ENCODE results near the gene DGKH. TPM values are rescaled to one million over a fixed set of nuclear protein-coding genes. Genes with fewer than 3 reads are reported as not detected.

DGKH gene
- total RNA-seq, 1 experiment from 2014 or later, result 22.8 TPM

GRCh38 chr13:42064259-42064658 is 15.8 kb downstream of the DGKH start:
- in situ Hi-C loops (cut with HindIII; ENCODE audit: low pct_unique_long_range_greater_than_20kb, low sequenced_read_pairs) (no loop called here), intact Hi-C loops (cut with micrococcal nuclease; ENCODE audit: unreplicated experiment) (no loop called here)
- no peaks in the 10 kb centered on the region for H3K4me1 ChIP-seq (ENCODE audit: control insufficient read depth, insufficient read depth, low read length)
- ATAC-seq (no peak), DNase-seq (ENCODE audit: low read depth, low spot score) (no peak)
- BruUV-seq (replicated peaks), result no TSS peak
- TF ChIP-seq SIN3A (IDR thresholded peaks at IDR 0.05; ENCODE audit: borderline replicate concordance, insufficient read depth, low read depth, low read length) (no peak), TCF7L2 (IDR thresholded peaks at IDR 0.05; ENCODE audit: low read depth, low read length) (no peak), CTCF (IDR thresholded peaks at IDR 0.05) (no peak), REST (IDR thresholded peaks at IDR 0.05; ENCODE audit: insufficient read depth in 1 of 2, low read depth in 2 of 2, low read length in 1 of 2) (no peak), POLR2AphosphoS5 (IDR thresholded peaks at IDR 0.05; ENCODE audit: low read depth, low read length) (no peak)
- H3K27me3 ChIP-seq (ENCODE audit: control insufficient read depth, insufficient read depth, low read length), result no peaks in the 10 kb centered on the region
- no peaks in the 10 kb centered on the region for H3K9me3 ChIP-seq (ENCODE audit: control insufficient read depth, insufficient read depth, low read depth, low read length)
- H3K4me3 ChIP-seq (ENCODE audit: low read depth in 2 of 2, low read length in 2 of 2), result no peak overlapping the region
- H3K36me3 ChIP-seq (ENCODE audit: control insufficient read depth, insufficient read depth, low read length), result no peaks in the 10 kb centered on the region; the same call in 1 of the 2 replicates
- ChIA-PET POLR2A (no interaction called here), CTCF (no interaction called here)
- H3K27ac ChIP-seq (ENCODE audit: low read length), result no peak overlapping the region

- POLR2A ChIA-PET, result no interaction called here
- no peaks in the 10 kb centered on the region; the same call in 1 of the 2 replicates for H3K36me3 ChIP-seq (ENCODE audit: control insufficient read depth, insufficient read depth, low read length)
- CTCF ChIA-PET, result no interaction called here
- intact Hi-C loops (cut with micrococcal nuclease; ENCODE audit: unreplicated experiment), result no loop called here
- no peaks in the 10 kb centered on the region for H3K9me3 ChIP-seq (ENCODE audit: control insufficient read depth, insufficient read depth, low read depth, low read length)
- H3K4me1 ChIP-seq (ENCODE audit: control insufficient read depth, insufficient read depth, low read length), result no peaks in the 10 kb centered on the region
- no TSS peak for BruUV-seq (replicated peaks)
- H3K27ac ChIP-seq (ENCODE audit: low read length), result no peak overlapping the region
- DNase-seq (ENCODE audit: low read depth, low spot score) (no peak), ATAC-seq (no peak)
- H3K4me3 ChIP-seq (ENCODE audit: low read depth in 2 of 2, low read length in 2 of 2), result no peak overlapping the region
- no peaks in the 10 kb centered on the region for H3K27me3 ChIP-seq (ENCODE audit: control insufficient read depth, insufficient read depth, low read length)
- in situ Hi-C loops (cut with HindIII; ENCODE audit: low pct_unique_long_range_greater_than_20kb, low sequenced_read_pairs), result no loop called here
- no peak for TF ChIP-seq SIN3A (IDR thresholded peaks at IDR 0.05; ENCODE audit: borderline replicate concordance, insufficient read depth, low read depth, low read length)
- TF ChIP-seq POLR2AphosphoS5 (IDR thresholded peaks at IDR 0.05; ENCODE audit: low read depth, low read length), result no peak
- TF ChIP-seq REST (IDR thresholded peaks at IDR 0.05; ENCODE audit: insufficient read depth in 1 of 2, low read depth in 2 of 2, low read length in 1 of 2), result no peak
- TF ChIP-seq CTCF (IDR thresholded peaks at IDR 0.05), result no peak
- no peak for TF ChIP-seq TCF7L2 (IDR thresholded peaks at IDR 0.05; ENCODE audit: low read depth, low read length)
Measured at GRCh38 chr13:42064966-42065365, 16.5 kb downstream of the DGKH start.
